Activated CD8-positive, alpha-beta memory T cell treated with anti-CD3 and anti-CD28 coated beads, Interleukin-2, amount 50 U/mL, for 24 hours (primary cell): ENCODE measurements around the gene OTOG.
A peak's percentile ranks its signal among the peaks of the same experiment; 100 is the strongest.

Source experiments
- DNase-seq: peaks from one replicate; pipeline ENCODE4 v3.0.0-alpha.2; 2020; ENCODE audit errors: extremely low read depth

OTOG gene, protein sequence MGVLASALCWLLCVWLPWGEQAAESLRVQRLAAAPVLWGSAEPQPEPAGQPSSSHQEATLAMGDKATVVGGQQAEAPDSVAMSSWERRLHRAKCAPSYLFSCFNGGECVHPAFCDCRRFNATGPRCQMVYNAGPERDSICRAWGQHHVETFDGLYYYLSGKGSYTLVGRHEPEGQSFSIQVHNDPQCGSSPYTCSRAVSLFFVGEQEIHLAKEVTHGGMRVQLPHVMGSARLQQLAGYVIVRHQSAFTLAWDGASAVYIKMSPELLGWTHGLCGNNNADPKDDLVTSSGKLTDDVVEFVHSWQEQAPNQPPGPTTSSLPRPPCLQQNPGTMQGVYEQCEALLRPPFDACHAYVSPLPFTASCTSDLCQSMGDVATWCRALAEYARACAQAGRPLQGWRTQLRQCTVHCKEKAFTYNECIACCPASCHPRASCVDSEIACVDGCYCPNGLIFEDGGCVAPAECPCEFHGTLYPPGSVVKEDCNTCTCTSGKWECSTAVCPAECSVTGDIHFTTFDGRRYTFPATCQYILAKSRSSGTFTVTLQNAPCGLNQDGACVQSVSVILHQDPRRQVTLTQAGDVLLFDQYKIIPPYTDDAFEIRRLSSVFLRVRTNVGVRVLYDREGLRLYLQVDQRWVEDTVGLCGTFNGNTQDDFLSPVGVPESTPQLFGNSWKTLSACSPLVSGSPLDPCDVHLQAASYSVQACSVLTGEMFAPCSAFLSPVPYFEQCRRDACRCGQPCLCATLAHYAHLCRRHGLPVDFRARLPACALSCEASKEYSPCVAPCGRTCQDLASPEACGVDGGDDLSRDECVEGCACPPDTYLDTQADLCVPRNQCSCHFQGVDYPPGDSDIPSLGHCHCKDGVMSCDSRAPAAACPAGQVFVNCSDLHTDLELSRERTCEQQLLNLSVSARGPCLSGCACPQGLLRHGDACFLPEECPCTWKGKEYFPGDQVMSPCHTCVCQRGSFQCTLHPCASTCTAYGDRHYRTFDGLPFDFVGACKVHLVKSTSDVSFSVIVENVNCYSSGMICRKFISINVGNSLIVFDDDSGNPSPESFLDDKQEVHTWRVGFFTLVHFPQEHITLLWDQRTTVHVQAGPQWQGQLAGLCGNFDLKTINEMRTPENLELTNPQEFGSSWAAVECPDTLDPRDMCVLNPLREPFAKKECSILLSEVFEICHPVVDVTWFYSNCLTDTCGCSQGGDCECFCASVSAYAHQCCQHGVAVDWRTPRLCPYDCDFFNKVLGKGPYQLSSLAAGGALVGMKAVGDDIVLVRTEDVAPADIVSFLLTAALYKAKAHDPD (N-terminal part only)

DNA sequence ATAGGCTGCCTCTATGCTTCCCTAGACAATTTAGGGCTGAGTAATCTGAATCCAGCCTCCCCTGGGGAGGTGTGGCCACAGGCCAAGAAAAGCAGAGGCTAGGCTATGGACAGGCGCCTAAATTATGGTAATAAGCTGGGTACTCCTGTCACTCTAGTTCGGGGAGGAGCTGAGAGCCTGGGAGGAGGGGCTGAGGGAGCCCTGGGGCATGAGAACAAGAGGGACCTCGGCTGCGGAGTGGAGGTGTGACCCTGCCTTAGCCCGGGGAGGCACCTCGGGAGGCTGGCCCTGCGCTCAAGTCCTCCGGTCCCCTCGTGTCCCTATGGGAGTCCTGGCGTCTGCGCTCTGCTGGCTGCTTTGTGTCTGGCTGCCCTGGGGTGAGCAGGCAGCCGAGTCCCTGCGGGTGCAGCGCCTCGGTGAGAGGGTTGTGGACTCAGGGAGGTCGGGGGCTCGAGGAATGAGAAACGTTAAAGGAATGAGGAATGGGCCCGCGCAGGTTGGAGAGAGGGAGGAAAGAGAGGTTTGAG lies at the start of gene OTOG:
Gene OTOG, plus strand, starts transcription at position 209 of the 527 bp plus-strand sequence. Its CDS starts 114 bp downstream, at position 323.
- no peak for DNase-seq

DNA sequence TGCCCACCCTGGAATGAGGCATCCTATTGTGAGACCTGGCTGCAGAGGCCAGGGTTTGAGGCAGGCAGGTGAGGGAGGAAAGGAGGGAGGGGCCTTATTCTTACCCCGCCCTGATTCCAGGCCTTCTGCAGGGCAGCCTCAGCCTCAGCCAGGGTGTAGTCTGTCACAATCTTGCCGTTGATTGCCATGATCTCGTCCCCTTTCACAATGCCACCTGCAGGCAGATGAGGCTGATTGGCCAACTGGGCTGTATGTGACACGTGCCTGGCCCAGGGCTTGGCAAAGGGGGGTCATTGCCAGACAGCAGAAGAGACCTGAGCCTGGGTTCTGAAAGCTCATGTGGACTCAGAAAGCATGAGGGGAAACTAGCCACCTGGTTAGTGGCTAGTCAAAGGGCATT lies 49.0 kb upstream of the OTOG start:
- no peak for DNase-seq

DNA sequence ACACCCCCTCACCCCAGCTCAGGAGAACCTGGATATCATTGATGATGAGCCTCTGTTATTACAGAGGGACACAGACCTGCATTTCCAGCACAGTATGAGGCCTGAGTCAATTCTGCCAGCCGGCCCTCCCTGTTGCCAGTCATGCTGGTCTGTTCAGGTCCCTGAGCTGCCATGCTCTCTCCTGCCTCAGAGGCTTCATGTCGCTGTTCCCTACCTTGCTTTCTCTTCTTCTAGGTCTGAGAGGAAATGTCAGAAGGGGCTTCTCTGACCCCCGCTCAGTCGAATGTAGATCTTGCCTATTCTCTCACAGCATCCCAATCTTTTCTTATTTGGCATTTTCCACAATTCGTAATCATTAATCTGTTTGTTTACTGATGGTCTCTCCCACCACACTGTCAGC lies 48.6 kb upstream of the OTOG start:
- DNase-seq, result no peak

- no peak for DNase-seq
Observed at GRCh38 chr11:17500673-17501072, 46.4 kb upstream of the OTOG start.

DNA sequence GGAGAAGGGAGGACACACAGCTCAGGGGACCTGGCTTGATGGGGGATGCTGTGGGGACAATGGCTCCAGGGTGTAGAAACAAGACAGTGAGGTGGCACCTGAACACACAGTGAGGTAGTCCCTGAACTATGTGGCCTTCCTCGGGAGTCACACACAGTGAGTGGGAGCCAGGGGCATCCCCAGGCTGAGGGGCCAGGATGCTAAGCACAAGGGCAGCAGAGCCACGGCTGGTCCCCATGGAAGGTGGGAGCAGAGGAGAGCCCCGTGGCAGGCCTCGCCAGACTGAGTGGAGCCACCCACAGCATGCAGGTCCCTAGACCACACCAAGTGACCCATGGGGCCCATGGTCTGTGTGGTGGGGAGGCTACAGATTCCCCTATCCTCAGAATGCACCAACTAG lies 44.4 kb upstream of the OTOG start:
- DNase-seq, result no peak

GRCh38 chr11:17504330-17505107 lies 42.5 kb upstream of the OTOG start:
- peak; percentile 49 for DNase-seq

- no peak for DNase-seq
Observed at GRCh38 chr11:17505146-17505545, 41.9 kb upstream of the OTOG start.

GRCh38 chr11:17506314-17506713 lies 40.7 kb upstream of the OTOG start:
- DNase-seq, result no peak

- DNase-seq, result no peak
Observed at GRCh38 chr11:17506942-17507341, 40.1 kb upstream of the OTOG start.

GRCh38 chr11:17507773-17508172 lies 39.3 kb upstream of the OTOG start:
- no peak for DNase-seq

- DNase-seq, result no peak
Observed at GRCh38 chr11:17508306-17508705, 38.8 kb upstream of the OTOG start.

GRCh38 chr11:17508791-17509190 lies 38.3 kb upstream of the OTOG start:
- DNase-seq, result no peak

- no peak for DNase-seq
Observed at GRCh38 chr11:17510507-17511206, 36.4 kb upstream of the OTOG start.

DNA sequence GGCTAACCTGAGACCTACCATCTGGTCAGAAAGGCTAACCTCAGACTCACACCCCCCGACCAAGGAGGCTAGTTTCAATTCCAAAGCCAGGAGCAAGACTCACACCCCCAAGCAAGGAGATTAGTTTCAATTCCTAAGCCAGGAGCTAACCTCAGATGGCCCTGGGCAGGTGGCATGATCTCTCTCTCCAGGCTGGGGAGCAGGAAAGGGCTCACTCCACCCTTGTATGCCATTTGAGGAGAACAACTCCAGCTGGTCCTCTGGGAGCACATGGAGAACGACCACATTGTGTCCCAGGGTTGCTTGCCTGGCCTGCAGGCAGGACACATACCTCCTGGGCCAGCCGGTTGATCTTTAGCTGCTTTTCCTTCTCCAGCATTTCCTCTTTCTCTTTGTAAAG lies 35.5 kb upstream of the OTOG start:
- DNase-seq, result no peak

DNA sequence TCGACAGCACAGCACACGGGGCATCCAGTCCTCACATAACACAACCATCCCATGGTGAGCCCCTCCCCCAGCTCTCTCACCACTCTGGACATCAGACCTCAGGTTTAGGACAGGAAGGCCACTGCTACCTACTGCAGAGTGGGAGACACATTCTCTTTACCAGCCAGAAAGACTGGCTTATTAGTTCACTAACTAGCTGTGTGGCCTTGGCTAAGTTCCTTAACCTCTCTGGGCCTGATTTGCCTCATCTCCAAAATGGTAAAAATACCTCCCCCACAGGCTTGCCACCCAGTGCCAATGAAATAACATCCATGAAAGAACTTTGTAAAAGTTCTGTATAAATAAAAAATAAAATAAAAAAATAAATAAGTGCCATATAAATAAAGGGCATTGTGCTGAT lies 35.0 kb upstream of the OTOG start:
- no peak for DNase-seq

GRCh38 chr11:17513853-17514252 lies 33.2 kb upstream of the OTOG start:
- no peak for DNase-seq

- DNase-seq, result no peak
Observed at GRCh38 chr11:17514476-17514875, 32.6 kb upstream of the OTOG start.

- no peak for DNase-seq
Observed at GRCh38 chr11:17515443-17516176, 31.4 kb upstream of the OTOG start.

DNA sequence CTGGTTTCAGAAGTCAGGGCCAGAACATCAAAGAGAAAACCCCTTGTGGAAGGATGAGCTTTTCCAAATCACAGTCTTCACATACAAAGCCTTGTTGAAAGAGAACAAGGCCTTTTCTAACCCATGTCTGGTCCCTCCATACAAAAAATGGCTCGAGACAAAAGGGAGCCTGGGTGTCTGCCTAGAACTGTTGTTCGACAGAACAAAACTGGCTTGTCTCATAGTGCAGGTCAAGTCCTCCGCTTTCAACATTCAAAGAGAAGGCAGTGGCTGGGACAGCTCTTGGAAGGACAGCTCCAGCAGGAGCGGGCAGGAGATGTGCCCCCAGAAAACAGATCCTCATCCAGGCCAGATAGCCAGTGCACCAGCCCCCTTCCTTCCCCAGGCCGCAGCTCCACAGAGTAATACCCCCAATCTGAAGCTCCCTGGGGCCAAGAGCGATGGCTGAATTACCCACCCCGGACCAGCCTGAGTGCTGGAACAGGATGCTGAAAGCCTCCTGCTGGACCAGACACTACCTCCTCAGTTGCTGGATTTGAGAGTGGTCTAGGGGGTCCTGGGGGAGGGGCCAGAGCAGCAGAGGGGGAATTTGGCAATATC lies 30.4 kb upstream of the OTOG start:
- no peak for DNase-seq
